GM21737 (cell line): ENCODE data around the gene CA5A.

Experiments
- ATAC-seq: cut with Tn5 transposase; IDR thresholded peaks from one replicate; pipeline ENCODE4 v1.9.1; 2021; ENCODE audit warnings: mild to moderate bottlenecking, moderate library complexity; ENCODE audit not compliant: unreplicated experiment

CA5A gene

DNA sequence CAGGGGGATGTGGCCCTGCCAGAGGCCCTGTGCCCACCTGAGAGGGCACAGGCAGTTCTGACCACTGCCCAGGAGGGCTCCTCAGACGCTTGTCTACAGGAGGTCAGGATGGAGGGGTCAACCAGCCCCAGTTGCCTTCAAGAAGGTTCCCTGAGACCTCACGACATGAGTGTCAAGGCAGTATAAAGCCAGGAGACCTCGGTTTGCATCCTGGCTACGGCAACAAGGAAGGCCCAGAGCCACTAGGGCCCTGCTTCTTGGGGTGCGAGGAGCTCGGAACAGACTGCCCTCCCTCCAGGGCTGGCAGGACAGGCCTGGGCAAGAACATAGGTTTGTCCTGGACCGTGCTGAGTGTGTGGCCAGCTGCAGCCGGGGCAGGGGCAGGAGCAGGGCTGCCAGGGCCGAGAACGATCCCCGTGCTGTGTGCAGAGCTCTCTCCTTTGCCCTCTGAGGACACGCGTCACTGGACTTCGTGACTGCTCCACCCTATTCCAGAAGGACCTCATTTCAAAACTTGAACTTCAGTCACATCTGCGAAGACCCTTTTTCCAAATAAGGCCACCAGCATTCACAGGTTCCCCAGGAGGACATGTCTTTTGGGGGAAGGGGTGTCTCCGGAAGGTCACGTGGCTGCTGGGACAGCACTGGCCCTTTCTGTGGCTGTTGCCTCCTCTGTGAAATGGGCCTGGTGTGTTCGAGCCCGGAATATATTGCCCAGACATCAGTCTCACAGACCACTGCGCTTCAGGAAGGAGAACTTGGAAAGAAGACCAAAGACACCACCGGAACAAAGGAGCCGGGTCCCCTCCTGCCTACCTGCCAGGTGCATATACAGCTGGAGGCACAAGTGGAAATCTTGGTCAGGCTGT is 94.8 kb downstream of the CA5A start:
- ATAC-seq = no peak

DNA sequence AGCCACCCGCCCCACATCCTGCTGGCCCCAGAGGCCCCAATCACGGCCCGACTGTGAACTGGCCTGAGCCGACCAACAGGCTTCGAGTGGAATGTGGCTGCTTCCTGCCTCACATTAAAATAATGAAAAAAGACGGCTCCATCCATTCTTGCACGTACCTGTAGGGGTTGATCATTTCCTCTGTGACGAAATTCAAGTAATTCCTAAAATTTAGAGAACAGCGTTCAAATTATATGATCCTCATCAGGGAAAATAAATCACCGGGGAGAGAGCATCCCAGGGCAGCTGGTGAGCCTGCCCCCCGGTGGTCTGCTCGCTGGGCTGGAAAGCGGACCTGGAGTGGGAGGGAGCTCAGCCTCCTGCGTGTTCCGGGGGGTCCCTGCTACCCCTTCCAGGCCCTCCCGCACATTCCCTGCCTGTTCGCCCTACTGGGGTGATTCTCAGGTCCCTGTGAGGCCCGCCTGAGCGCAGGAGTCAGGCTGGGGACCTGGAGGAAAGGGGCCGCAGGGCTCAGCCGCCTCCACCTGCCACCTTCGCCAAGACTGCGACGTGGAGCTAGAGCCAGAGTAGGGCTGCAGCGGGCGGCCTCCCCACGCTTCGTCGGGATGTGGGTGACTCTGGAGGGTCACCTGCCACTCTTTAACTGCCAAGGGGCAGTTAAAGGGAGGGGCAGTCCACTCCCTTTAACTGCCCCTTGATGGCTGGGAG is 95.9 kb downstream of the CA5A start:
- no peak for ATAC-seq

DNA sequence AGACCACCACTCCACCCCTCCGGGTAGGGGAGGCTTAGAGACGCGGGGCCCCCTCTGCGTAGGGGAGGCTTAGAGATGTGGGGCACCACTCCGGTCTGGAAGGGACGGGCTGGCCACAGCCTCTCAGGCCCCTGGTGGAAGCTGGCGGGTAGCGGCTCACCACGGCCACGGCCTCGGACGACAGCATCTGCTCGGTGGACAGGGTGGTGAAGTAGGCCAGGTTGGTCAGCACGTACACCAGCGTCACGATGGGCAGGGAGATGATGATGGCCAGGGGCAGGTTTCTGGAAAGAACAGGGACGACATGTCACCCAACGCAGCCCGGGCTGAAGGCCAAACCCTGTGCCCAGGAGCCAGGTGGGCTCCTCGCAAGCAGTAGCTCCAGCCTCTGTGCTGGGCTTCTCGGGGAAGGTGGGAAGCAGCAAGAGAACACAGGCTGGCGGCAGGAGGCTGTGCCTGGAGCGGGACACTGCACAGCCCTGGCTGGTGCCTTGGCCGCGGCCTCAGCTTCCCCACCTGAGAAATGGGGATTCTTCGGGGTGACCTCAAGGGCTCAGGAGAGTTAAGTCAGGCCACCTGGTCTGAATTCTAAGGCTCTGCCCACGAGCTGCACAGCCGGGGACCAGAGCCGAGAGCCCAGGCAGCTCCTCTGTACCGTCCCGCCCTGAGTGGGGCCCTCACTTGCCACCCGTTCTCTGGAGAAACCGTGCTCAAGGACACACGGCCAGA is 96.6 kb downstream of the CA5A start:
- no peak for ATAC-seq

DNA sequence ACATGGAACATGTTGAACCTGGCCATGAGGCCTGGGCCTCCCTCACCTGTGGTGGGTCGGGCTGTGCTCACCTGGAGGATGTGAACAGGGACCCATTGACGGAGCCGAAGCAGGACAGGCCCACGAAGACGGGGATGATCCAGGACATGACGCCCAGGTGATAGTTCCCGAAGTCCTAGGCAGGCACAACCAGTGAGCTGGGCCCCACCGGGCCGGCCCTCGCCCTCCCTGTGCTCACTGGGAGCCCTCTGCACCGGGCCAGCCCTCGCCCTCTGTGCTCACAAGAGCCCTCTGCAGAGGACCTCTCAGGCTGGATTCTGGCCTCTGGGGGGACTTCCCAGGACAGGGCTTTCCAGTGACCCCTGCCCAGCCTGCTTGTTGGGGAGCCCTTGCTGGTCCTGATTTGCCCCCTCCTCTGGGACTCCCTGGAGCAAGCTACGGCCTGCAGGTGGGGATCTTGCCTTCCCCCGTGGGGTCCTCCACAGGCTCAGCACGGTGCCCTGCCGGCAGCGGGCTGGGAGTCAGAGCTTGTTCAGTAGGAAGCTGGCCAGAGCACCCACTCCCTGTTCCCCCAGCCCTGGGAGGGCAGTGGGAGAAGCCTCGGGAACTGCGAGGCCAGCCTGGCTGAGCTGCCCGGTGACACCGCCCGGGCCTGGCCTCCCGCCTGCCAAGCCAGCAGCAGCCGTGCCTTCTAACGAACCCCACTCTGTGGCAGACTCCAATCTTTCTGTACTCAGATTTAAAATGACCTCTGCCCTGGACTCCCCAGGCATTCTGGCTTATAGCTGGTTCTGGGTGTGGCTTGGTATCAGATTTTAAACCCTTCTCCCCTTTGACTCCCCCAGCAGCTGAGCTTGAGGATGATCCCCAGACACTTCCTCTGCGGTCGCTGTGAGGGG is 97.4 kb downstream of the CA5A start:
- no peak for ATAC-seq
